Hippocampal formation (tissue), 2 donors: ENCODE data around the gene CST1.
"Not testable (repeated sequence)": the region's sequence is repeated elsewhere in the genome, so short reads cannot be mapped to it uniquely, and the experiment has no call there.

Source experiments
- DNase-seq, 2 donors: peaks; one replicate each; lab custom pipeline; 2025; lab: John Stamatoyannopoulos, UW

CST1 gene

DNA sequence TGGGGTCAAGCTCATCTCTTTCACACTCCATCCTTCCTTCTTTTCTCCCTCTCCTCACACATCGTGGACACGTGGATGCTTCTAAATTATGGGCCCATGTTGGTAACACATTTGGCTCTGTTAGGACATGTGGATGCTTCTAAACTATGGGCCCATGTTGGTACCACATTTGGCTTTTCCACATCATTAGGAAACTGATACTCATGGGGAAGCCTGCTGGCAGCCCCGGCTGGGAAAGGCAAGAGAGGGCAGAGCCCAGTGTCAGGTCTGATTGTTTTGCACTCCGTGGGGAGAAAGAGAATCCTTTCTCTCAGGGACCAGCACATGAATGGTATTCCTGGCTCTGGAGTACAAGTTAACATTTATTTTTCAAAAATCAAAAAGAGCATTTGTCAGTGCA is 4.0 kb upstream of the CST1 start:
- no peak for DNase-seq

DNA sequence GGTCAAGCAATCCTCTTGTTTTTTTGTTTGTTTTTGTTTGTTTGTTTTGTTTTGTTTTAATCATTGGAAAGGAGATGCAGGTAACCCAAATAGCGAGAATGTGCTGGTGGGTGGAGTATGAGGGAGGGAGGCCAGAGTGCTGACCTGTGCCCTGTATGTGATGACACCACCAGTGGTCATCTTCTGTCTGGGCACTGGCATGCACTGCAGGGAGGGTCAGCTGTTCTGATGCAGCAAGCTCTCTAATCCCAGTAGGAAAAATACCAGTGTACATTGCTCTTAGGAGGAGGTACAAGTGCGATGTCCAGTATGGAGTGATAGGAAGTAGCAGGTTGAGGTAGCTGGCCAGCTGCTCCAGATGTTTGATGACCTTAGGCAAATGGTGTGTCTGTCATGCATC is 2.9 kb upstream of the CST1 start:
- no peak for DNase-seq

DNA sequence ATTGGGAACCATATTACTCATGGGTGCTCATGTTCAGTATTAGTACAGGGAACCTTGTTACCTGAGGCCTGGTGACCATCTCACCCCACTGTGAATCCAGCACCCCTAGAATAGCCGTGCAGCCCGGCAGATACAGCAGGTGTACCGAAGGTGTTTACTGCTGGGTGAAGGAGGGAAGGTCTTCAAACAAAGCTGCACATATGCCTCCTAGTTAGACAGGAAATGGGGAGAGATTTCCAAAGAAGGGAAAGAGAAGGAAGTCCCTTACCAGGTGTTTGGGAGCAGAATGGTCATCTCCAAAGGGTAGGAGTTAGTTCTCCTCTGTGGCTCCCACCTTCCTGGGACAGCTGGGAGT is 2.4 kb upstream of the CST1 start:
- DNase-seq: no peak

DNA sequence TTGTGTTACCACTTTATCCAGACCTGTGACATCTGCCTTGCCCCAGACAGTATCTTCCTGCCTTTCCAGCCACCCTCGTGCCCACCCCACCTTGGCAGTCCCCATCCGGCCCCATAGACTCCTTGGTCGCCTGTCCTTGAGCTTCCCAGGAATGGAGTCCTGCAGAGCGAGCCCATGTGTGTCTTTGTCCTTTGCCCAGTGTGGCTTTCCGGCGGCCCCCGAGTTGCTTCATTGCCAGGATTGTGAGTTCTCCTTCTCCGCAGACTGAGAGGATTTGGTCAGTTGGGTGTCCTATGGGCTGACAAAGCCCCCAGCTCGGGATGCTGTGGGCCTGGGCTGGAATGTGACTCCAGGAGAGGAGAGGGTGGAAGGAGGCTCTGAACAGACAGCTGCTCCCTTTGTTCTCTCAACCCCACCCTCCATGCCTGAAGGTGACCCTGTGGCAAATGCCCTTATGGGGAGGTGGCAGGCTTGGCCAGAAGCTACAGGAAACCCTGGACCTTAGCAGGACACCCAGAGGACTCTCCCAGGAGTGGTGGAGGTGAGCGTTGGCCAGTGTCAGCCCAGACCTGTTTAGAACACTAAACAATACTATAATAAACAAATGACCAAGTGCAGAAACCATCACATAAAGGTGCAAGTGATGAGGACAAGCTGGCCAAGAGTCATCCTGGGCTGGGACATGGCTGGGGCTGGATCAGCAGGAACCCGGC is 1.9 kb upstream of the CST1 start:
- no peak for DNase-seq

DNA sequence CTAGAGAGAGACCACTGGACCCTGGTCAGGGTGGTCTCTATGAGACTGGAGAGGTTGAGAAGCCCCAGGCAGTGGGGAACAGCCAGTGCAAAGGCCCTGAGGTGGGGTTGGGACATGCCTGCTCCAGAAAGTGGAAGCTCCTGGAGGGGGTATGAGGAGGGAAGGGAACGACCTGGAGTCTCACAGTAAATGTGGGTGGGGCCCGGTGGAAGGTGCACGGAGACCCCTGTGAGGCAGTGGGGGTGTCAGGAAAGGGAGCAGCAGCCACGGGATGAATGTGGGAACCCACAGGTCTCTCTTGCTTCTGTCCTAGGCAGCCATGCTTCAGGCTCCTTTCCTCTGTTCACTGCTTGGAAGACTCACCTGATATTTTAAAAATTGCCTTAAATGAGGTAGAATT is 1.3 kb upstream of the CST1 start:
- DNase-seq: no peak

DNA sequence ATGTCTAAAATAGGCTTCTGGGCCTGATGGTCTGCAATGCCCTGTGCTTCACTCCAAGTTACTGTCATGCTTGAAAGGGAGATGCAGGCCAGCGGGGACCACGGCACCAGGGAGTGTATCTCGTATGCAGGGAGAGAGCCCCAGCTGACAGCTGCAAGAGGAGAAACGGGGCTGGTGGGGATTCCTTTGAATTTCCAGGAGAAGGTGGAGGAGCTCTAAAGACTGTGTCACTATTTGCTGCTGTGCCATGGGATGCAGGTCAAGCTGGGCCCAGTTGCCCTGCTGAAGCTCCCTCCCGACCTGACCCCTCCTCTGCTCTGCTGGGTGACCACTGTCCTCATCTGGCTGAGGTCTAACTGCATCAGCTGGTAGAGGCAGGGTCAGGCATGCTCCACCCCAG is 989 bp downstream of the CST1 start:
- DNase-seq: no peak

DNA sequence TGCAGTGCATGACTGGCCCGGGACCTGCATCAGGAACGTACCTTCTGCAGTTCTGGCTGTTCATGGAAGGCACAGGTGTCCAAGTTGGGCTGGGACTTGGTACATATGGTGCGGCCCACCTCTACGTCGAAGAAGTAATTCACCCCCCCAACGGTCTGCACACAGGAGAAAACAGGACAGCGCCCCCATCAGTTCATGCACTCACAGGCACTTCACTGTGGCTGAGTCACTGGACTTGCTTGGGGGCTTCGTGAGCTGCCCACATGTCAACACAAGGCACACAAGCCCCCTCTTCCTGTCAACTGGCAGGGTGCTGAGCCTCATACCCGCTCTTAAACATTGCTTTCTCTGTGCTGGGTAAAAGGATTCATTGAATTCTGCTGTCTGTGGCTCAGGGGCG is 1.8 kb downstream of the CST1 start:
- DNase-seq: not testable (repeated sequence)

DNA sequence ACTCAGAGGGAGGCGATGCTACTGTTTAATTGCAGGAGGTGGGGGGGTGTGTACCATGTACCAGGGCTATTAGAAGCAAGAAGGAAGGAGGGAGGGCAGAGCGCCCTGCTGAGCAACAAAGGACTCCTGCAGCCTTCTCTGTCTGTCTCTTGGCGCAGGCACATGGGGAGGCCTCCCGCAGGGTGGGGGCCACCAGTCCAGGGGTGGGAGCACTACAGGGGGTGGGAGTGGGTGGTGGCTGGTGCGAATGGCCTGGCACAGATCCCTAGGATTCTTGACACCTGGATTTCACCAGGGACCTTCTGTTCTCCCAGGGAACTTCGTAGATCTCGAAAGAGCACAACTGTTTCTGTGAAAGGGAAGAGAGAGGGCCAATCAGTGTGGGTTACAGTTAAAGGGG is 3.2 kb downstream of the CST1 start:
- not testable (repeated sequence) for DNase-seq

DNA sequence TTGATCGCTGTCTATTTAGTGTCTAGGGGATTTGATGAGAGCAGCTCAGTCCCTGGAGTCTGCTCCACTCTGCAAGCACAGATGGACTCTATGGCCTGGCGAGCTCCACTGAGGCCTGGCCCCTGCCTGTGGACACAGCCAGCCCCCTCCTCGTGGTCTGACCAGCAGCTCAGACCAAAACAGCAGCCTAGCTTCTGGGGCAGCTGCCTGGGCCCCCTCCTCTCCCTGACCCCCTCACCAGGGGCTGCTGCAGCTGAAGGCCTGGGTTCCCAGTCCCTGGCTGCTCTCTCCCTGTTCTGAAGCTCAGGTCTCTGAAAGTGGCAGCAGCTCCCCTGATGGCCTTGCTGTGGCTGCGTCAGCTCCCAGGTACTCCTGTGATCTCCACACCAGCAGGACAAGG is 3.6 kb downstream of the CST1 start:
- not testable (repeated sequence) for DNase-seq

DNA sequence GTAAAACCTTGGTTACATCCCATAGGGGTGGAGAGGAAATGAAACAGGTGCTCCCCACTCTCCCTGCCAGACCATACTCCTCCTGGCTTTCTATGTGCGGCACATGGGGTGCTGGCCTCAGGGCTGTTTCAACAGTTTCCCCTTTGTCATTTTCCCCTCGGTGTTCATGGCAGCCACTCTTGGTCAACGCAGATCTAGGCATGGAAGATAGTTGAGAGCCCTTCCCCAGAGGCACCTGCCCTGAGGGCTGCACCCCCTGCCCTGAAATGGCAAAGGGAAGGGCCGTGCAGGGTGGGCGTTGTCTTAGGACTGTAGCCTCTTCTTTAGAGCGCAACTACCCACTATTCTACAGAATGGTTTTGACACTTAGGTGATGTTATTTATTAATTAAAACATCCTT is 4.4 kb downstream of the CST1 start:
- no peak for DNase-seq

DNA sequence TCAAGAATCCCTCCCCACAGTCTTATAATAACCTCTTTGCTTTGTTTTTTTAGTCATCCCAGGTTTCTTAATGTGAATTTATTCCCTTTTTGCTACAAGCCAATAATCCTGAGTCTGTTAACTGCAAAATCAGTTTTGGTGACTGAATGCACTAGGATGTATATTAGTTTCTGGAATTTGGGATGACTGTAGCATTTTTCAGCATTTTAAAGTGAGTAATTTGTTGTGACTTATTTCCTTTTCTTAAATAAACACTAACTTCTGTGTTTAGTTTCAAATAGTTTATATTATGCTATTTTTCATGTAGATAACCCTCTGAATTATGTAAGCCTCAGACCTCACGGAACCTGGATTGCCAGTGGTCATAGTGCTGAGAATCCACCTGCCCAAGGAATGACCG is 5.5 kb downstream of the CST1 start:
- DNase-seq: no peak

DNA sequence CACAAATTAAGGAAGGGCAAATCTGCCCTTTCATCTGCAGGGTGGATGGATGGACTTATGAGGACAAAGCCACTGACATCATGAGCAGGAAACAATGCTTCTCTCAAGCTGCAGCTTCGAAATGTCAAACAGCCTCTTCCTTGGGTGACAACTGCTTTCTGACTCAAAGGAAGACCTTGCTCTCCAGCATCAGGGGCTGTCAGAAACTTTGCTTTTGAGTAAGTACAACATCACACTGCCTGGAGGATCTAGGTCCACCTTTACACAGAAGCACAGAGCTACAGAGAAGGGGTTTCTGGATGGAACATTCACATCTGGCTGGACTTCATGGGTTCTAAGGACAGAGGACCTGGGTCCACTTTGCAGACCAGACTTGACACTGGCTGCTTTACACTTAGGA is 5.9 kb downstream of the CST1 start:
- DNase-seq: no peak

DNA sequence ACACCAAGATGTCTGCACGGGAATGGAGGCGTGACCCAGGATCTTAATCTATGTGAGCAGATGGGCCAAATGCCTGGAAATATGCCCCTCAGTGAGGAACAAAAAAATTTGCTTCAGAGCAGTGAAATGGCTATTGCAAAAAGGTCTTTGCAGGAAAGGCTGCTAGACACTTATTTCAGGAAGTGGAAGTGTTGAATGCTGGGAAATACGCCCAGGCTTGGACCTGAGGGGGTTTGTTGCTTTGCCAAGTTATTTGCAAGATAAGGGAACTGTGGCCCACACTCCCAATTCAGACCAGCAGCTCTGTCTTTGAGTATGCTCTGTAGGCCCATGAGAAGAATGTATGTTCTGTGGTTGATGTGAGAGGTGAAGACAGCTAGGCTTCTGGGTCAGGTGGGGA is 15.3 kb downstream of the CST1 start:
- not testable (repeated sequence) for DNase-seq

DNA sequence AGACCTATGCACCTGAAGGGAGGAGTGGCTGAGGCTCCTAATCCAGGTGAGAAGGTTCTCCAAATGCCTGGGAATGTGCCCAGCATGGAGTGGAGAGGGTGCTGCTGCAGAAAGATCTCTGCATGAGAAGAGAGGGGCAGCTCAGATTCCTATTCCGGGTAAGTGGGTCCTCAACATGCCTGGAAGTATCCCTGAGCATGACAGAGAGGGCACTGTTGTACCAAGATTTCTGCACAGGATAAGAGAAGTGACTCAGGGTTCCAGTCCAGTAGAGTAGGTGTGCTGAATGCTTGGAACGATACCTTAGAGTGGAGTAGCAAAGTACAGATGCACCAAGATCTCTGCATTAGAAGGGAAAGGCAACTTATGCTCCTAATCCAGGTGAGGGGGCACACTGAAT is 15.8 kb downstream of the CST1 start:
- DNase-seq: not testable (repeated sequence)

DNA sequence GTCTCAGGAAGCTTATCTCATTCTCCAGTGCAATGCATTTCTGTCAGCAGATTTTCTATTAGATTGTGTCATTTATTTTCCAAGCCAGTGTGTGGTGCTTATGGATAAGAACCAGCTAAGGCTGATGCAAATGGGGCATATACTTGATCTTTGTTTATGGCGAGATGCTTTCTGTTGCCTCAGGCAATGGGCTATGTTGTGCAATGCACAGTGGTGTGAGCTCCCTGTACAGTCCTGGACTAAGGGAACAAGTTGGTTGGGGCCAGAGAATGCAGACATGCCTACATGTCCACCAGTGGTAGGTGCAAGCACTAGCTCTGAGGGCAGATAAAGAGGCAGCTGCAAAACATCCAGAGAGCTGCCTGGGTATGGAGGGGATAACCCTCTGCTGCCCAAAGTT is 16.3 kb downstream of the CST1 start:
- DNase-seq: not testable (repeated sequence)

DNA sequence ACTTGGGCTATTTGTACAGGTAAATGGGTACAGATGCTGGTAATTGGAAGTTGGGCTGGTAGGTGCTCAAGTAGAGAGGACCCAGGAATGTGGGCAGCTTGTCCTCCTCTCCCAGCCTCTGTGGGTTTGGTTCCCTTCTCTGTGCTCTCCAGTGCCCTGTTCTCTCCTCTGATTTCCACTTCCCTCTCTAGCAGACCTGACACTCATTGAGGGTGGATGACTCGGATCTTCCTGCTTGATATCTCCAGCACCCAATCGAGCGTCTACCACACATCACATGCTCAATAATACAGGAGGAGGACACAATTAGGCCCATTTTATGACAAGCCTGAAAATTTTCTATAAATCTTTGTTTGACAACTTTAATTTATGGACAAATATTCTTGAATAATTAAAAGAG is 23.7 kb downstream of the CST1 start:
- DNase-seq: no peak

DNA sequence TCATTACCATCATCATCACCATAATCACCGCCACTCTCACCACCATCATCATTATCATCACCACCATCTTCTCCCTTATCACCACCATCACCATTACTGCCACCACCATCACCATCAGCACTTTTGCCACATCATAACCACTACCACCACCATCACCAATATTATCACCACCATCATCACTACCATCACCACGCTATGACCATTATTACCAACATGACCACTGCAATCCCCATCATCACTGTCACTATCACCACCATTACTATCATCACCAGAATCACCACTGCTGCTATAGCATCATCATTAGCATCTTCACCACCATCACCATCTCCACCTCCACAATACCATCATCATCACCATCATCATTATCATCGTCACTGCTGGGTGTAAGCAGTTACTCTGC is 25.6 kb downstream of the CST1 start:
- DNase-seq: no peak

DNA sequence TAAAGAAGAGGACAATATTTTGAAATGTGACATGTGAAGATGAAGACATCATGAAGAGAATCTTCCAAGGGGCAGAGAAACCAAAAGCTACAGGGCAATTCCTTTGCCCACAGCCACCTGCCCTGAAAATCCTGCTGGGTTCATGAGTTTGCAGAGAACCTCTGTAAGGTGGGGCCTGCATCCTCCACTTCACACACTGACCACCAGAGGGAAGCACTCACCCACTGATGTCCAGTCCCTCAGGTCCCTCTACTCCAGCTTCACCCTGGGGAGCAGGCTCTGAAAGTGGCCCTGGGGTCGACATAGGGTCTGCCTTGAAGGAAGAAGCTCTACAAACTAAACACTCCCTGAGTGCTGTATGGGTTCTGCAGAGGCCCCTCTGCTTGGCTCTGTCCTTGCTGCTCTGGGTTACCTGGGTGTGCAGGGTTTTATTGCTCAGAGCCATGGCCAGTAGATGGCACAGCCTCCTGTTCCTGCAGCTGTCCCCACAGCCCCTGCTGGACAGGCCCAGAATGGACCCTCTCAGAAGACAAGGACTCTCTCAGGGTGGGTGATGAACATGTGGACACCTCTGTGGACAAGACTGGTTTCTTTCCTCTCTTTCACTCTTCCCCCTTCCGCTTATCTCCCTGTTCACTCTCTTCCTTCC is 27.0 kb downstream of the CST1 start:
- not testable (repeated sequence) for DNase-seq

DNA sequence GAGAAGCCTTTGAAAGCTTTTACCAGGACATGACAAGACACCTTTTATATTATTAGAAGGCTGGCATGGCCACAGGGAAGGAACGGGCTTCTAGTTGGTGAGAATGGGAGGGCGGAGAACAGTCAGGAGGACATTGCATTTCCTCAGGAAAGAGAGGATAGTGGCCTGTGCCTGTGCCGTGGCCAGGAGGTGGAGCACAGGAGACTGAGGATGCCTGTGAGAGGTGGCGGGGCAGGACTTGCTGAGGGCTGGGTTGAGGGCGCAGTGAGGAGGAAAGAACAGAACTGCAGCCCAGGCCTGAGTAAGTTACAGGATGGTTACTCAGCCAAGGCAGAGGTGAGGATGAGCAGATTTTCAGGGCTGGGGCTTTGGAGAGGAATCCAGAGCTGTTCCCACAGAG is 27.9 kb downstream of the CST1 start:
- not testable (repeated sequence) for DNase-seq

DNA sequence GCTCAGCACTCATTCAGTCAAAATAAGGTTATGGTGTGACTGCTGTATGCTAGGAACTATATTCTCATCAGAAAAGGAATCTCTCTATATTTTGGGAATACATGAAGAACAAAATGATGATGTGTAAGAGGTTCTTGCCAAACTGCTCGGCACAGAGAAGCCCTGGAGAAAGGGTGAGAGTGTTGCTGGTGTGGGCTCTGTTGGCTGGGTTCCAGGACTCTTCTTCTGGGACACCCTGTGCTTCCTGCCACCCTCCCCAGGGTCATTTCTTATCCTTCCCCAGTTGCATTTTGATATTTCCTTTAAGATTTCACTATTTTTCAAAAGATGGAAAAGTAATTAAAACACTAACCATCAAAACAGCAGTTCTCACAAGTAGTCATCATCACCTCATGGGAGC is 28.8 kb downstream of the CST1 start:
- DNase-seq: no peak

DNA sequence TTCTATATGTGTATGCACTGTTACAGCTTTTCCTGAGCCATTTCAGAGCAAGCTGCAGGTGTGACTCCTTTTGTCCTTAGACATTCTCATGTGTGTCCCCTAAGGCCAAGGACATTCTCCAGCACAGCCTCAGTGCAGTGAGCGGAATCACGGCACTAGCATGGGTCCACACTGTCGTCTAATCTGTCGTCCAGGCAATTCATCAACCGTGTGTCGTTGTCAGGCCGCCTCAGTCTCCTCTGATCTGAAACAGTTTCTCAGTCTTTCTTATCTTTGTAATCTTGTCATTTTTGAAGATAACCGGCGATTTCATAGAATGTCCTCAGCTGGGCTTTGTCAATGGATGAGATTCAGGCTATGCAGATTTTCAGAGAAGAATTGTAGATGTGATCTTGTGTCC is 31.4 kb downstream of the CST1 start:
- not testable (repeated sequence) for DNase-seq

DNA sequence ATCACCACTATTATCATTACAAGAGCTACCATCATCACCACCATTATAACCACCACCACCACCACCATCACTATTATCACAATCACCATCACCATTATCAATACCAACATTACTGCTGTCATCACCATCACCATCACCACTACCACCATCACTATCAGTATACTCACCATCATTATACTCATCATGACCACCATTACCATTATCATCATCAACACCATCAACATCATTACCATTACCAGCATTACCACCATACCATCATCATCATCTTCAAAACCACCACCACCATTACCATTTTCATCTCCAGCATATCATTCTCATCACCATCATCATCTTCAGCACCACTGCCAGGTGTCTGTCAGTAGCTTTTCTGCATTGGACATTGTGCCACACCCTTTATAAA is 39.0 kb downstream of the CST1 start:
- DNase-seq: not testable (repeated sequence)

DNA sequence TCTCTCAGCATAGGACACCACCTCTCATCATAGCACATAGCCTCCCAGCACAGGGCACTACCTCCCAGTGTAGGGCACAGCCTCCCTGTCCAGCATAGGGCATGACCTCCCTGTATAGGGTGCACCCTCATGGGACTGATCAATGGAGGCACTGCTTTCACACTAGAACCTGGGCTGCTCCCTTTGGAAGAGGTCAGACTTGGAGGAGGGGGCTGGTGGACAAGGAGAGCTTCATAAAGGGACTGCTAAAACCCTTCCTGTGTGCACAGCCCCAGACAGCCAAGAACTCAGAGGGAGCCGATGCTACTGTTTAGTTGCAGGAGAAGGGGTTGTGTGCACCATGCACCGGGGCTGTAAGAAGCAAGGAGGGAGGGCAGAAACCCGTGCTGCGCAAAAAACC is 40.0 kb downstream of the CST1 start:
- no peak for DNase-seq

DNA sequence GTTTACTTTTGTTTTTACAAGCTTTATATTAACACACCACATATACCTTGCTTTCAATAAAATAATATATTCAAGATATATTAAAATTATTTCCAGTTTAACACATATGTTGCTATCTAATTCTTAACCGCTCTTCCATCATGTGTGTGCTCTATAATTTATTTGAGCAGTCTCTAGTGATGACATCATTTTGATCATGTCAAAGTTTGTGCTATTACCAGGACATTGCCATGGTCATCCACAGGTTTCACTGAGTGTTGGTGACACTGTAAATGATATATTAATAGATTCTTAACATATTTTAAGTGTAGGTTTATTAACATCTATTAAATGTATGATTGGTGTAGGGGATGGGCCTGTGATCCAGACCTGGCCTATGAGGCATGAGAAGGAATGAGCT is 44.8 kb downstream of the CST1 start:
- no peak for DNase-seq
